T-helper 2 cell treated with Interferon-gamma antibody and Interleukin-4, amounts not matched to agents 5 μg/mL and 100 μg/mL, for 36 hours (primary cell): ENCODE measurements around the gene MAN2A1.

Experiments
- DNase-seq: peaks from one replicate; pipeline ENCODE4 v3.0.0; 2021; ENCODE audit warnings: low spot score
- H3K27ac Mint-ChIP-seq: one replicate; pipeline ENCODE4 v1.8.0; 2021; ENCODE audit warnings: mild to moderate bottlenecking, mixed read lengths
- H3K27me3 Mint-ChIP-seq: one replicate; pipeline ENCODE4 v1.8.0; 2021; ENCODE audit warnings: low read depth, mixed read lengths
- H3K36me3 Mint-ChIP-seq: one replicate; pipeline ENCODE4 v1.8.0; 2021; ENCODE audit warnings: low read depth, mixed read lengths
- H3K4me1 Mint-ChIP-seq: one replicate; pipeline ENCODE4 v1.8.0; 2021; ENCODE audit warnings: low read depth, mixed read lengths
- H3K4me3 Mint-ChIP-seq: one replicate; pipeline ENCODE4 v1.8.0; 2022; ENCODE audit warnings: mild to moderate bottlenecking, moderate library complexity, mixed read lengths
- H3K9me3 Mint-ChIP-seq: one replicate; pipeline ENCODE4 v1.8.0; 2021; ENCODE audit warnings: mixed read lengths

Gene MAN2A1

GRCh38 chr5:109690242-109690974 lies 681 bp downstream of the MAN2A1 start:
- H3K4me3 Mint-ChIP-seq: peak overlapping the region; percentile 85
- peaks cover 39% of the 10 kb centered on the region for H3K4me1 Mint-ChIP-seq
- peaks cover 7% of the 10 kb centered on the region for H3K27me3 Mint-ChIP-seq

GRCh38 chr5:109690975-109691574 lies 1.3 kb downstream of the MAN2A1 start:
- Mint-ChIP-seq H3K4me3 (peak overlapping the region; percentile 85), H3K4me1 (peaks cover 43% of the 10 kb centered on the region), H3K36me3 (peaks cover 3% of the 10 kb centered on the region), H3K27me3 (peaks cover 2% of the 10 kb centered on the region), H3K27ac (peak overlapping the region; percentile 87), H3K9me3 (peaks cover 12% of the 10 kb centered on the region)
- peak; percentile 37 for DNase-seq

More at GRCh38 chr5:109690242-109690974, 681 bp downstream of the MAN2A1 start:
- Mint-ChIP-seq H3K36me3 (peaks cover 2% of the 10 kb centered on the region), H3K27ac (peak overlapping the region; percentile 90), H3K9me3 (peaks cover 12% of the 10 kb centered on the region)
- peak; percentile 45 for DNase-seq

GRCh38 chr5:109691996-109692395 lies 2.3 kb downstream of the MAN2A1 start:
- H3K36me3 Mint-ChIP-seq: peaks cover 8% of the 10 kb centered on the region
- no peaks in the 10 kb centered on the region for H3K27me3 Mint-ChIP-seq
- peaks cover 49% of the 10 kb centered on the region for H3K4me1 Mint-ChIP-seq
- H3K27ac Mint-ChIP-seq: no peak overlapping the region
- peak overlapping the region; percentile 85 for H3K4me3 Mint-ChIP-seq
- no peak for DNase-seq
- H3K9me3 Mint-ChIP-seq: peaks cover 12% of the 10 kb centered on the region

GRCh38 chr5:109692852-109693251 lies 3.1 kb downstream of the MAN2A1 start:
- no peak for DNase-seq
- Mint-ChIP-seq H3K4me3 (peak overlapping the region; percentile 85), H3K9me3 (peaks cover 7% of the 10 kb centered on the region), H3K4me1 (peaks cover 50% of the 10 kb centered on the region), H3K27ac (no peak overlapping the region), H3K36me3 (peaks cover 8% of the 10 kb centered on the region), H3K27me3 (no peaks in the 10 kb centered on the region)

- H3K4me1 Mint-ChIP-seq: peaks cover 51% of the 10 kb centered on the region
- H3K36me3 Mint-ChIP-seq: peaks cover 9% of the 10 kb centered on the region
- H3K4me3 Mint-ChIP-seq: no peak overlapping the region
- no peak overlapping the region for H3K27ac Mint-ChIP-seq
- H3K9me3 Mint-ChIP-seq: no peaks in the 10 kb centered on the region
- DNase-seq: no peak
- no peaks in the 10 kb centered on the region for H3K27me3 Mint-ChIP-seq
Observed at GRCh38 chr5:109693535-109694400, 4.0 kb downstream of the MAN2A1 start.

GRCh38 chr5:109694451-109694891 lies 4.7 kb downstream of the MAN2A1 start:
- peaks cover 48% of the 10 kb centered on the region for H3K4me1 Mint-ChIP-seq
- no peak overlapping the region for H3K27ac Mint-ChIP-seq
- H3K9me3 Mint-ChIP-seq: no peaks in the 10 kb centered on the region
- H3K4me3 Mint-ChIP-seq: peak overlapping the region; percentile 25
- H3K36me3 Mint-ChIP-seq: peaks cover 12% of the 10 kb centered on the region
- H3K27me3 Mint-ChIP-seq: no peaks in the 10 kb centered on the region
- no peak for DNase-seq

GRCh38 chr5:109695005-109695926 lies 5.5 kb downstream of the MAN2A1 start:
- peaks cover 16% of the 10 kb centered on the region for H3K36me3 Mint-ChIP-seq
- no peaks in the 10 kb centered on the region for H3K27me3 Mint-ChIP-seq

GRCh38 chr5:109697339-109697738 lies 7.6 kb downstream of the MAN2A1 start:
- Mint-ChIP-seq H3K4me3 (no peak overlapping the region), H3K4me1 (peaks cover 50% of the 10 kb centered on the region), H3K27ac (no peak overlapping the region), H3K27me3 (no peaks in the 10 kb centered on the region), H3K36me3 (peaks cover 18% of the 10 kb centered on the region), H3K9me3 (no peaks in the 10 kb centered on the region)
- DNase-seq: no peak

More at GRCh38 chr5:109695005-109695926, 5.5 kb downstream of the MAN2A1 start:
- H3K4me1 Mint-ChIP-seq: peaks cover 53% of the 10 kb centered on the region
- no peaks in the 10 kb centered on the region for H3K9me3 Mint-ChIP-seq
- peak overlapping the region; percentile 64 for H3K27ac Mint-ChIP-seq
- no peak for DNase-seq
- peak overlapping the region; percentile 66 for H3K4me3 Mint-ChIP-seq

- Mint-ChIP-seq H3K9me3 (no peaks in the 10 kb centered on the region), H3K27ac (no peak overlapping the region), H3K4me3 (no peak overlapping the region), H3K36me3 (peaks cover 16% of the 10 kb centered on the region), H3K4me1 (peaks cover 25% of the 10 kb centered on the region), H3K27me3 (no peaks in the 10 kb centered on the region)
- DNase-seq: no peak
Observed at GRCh38 chr5:109700516-109701153, 10.9 kb downstream of the MAN2A1 start.

- no peak for DNase-seq
- no peaks in the 10 kb centered on the region for H3K27me3 Mint-ChIP-seq
- peaks cover 25% of the 10 kb centered on the region for H3K4me1 Mint-ChIP-seq
- H3K36me3 Mint-ChIP-seq: peaks cover 18% of the 10 kb centered on the region
- H3K9me3 Mint-ChIP-seq: no peaks in the 10 kb centered on the region
- no peak overlapping the region for H3K27ac Mint-ChIP-seq
- no peak overlapping the region for H3K4me3 Mint-ChIP-seq
Observed at GRCh38 chr5:109701252-109701651, 11.5 kb downstream of the MAN2A1 start.

- Mint-ChIP-seq H3K36me3 (peaks cover 14% of the 10 kb centered on the region), H3K27me3 (no peaks in the 10 kb centered on the region), H3K4me3 (no peak overlapping the region), H3K9me3 (no peaks in the 10 kb centered on the region), H3K27ac (no peak overlapping the region), H3K4me1 (peaks cover 20% of the 10 kb centered on the region)
- DNase-seq: no peak
Observed at GRCh38 chr5:109701792-109702191, 12.1 kb downstream of the MAN2A1 start.

- no peak for DNase-seq
- peaks cover 16% of the 10 kb centered on the region for H3K4me1 Mint-ChIP-seq
- peaks cover 16% of the 10 kb centered on the region for H3K36me3 Mint-ChIP-seq
- no peak overlapping the region for H3K4me3 Mint-ChIP-seq
- no peaks in the 10 kb centered on the region for H3K9me3 Mint-ChIP-seq
- no peaks in the 10 kb centered on the region for H3K27me3 Mint-ChIP-seq
- H3K27ac Mint-ChIP-seq: no peak overlapping the region
Observed at GRCh38 chr5:109703166-109703565, 13.4 kb downstream of the MAN2A1 start.

- Mint-ChIP-seq H3K27ac (no peak overlapping the region), H3K4me1 (peaks cover 16% of the 10 kb centered on the region), H3K36me3 (peaks cover 15% of the 10 kb centered on the region), H3K4me3 (no peak overlapping the region), H3K9me3 (no peaks in the 10 kb centered on the region), H3K27me3 (no peaks in the 10 kb centered on the region)
- no peak for DNase-seq
Observed at GRCh38 chr5:109703829-109704228, 14.1 kb downstream of the MAN2A1 start.
